Choroid plexus epithelial cell (primary cell): ENCODE data around the gene MICAL3.

Experiments used
- DNase-seq: peaks from one replicate; pipeline ENCODE4 v3.0.0-alpha.2; 2010; ENCODE audit warnings: low read depth
- H3K4me3 ChIP-seq: 2 replicates; pipeline ENCODE4 v1.5.1; 2011; ENCODE audit warnings: low read depth, mild to moderate bottlenecking, control low read depth, low read length, moderate library complexity
- CTCF ChIP-seq: conservative IDR thresholded peaks from 2 replicates; pipeline ENCODE4 v1.5.1; 2011; ENCODE audit warnings: low read depth, mild to moderate bottlenecking, control low read depth, inconsistent platforms, low read length, moderate library complexity

Gene MICAL3

DNA sequence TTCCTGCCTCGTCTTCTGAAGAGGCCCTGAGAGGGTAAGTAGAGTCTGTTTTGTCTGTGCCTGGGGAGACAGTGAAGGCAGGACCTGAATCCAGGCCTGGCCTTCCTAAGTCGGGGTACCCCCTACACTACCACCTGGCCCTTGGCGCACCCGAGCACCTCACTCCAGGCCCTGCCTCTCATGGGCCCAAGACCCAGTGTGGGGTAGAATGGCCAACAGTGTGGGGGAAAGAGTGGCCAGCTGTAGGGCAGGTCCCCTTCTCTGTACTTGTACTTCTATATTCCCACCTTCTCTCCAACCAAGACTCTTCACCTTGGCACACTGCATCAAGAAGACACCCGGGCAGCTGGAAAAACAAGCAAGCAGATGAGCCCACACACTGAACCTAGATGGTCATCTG, 227.7 kb downstream of the MICAL3 start:
- DNase-seq, result no peak
- no peak for TF ChIP-seq CTCF
- H3K4me3 ChIP-seq, result no peak overlapping the region

- DNase-seq, result no peak
- TF ChIP-seq CTCF, result no peak
Observed at GRCh38 chr22:17795661-17796548, 228.5 kb downstream of the MICAL3 start.

DNA sequence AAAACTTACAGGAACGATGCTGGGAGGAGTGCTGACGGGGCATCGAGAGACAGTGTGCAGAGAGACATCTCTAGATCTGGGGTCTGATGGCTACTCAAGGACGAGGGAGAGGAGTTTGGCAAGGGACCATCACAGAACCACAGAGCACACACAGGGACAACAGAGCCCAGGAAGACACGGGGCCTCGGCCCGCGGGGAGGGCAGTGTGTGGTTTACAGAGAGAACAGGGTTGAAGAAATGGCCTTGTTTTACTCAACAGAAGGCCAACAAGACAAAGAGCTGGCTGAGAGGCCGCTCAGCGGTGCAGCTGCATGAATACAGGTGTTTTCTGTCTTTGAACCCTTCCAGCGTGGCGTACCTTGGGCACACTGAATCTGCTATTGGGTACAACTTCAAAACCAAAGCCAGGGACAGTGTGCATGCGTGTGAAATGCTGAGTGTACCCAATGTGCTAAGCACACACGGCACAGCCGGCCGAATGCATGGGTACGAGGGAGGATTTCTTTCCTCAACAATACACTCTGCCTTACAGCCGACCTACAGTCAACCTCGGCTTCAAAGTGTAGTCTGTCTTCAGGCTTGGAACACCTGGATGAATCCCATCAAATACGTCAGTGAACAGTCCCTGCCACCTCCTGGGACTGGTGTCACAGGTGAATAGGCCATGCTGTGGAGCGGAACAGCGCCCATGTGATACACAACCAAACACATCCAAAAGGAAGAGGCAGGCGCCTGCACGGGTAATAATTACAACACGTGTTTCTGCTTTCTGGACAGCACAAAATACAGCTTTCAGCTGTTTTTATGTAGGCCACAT, 229.4 kb downstream of the MICAL3 start:
- DNase-seq, result no peak
- no peak overlapping the region for H3K4me3 ChIP-seq
- TF ChIP-seq CTCF, result no peak

More at GRCh38 chr22:17795661-17796548, 228.5 kb downstream of the MICAL3 start:
- H3K4me3 ChIP-seq, result no peak overlapping the region

- no peak overlapping the region for H3K4me3 ChIP-seq
- DNase-seq, result no peak
- no peak for TF ChIP-seq CTCF
Observed at GRCh38 chr22:17792854-17793434, 231.4 kb downstream of the MICAL3 start.

- TF ChIP-seq CTCF, result no peak
- no peak for DNase-seq
- H3K4me3 ChIP-seq, result no peak overlapping the region
Observed at GRCh38 chr22:17792299-17792698, 232.1 kb downstream of the MICAL3 start.

DNA sequence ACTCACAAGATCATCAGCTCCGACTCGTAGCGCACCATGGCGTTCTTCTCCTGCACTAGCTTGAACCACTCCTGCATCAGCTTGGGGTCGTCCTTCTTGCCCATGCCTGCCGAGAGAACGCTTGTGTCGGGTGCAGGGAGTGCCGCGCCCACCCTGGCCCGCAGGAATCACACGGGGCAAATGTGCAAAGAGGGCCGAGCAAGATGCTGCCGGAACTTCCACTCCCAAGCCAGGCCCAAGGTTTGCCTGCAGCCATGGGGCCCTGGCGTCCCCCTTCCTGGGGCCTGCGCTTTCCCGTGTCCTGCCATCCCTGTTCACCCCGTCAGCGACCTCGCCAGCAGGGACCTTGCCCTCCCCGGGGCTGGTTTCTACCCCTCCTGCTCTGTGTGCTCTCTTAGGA, 233.2 kb downstream of the MICAL3 start:
- DNase-seq, result no peak
- no peak for TF ChIP-seq CTCF
- H3K4me3 ChIP-seq, result no peak overlapping the region
